Hematopoietic multipotent progenitor cell (in vitro differentiated cells): Measurements from ENCODE around the gene GH1. TPM values are rescaled to one million over a fixed set of nuclear protein-coding genes. Genes with fewer than 3 reads are reported as not detected.

Experiments used
- DNase-seq, 3 donors: peaks; one replicate each; pipeline ENCODE4 v3.0.0-alpha.2; 2011 to 2015; ENCODE audit warnings: low read depth in 2 of 3, low spot score in 2 of 3
- total RNA-seq: library from RNA; depleted of rRNA; stranded (reverse); fragments of >200 nt; gene quantifications from one replicate; pipeline ENCODE4 v1.2.3, GENCODE V29; 2012

The GH1 gene
- total RNA-seq, 1 donor = not detected

DNA sequence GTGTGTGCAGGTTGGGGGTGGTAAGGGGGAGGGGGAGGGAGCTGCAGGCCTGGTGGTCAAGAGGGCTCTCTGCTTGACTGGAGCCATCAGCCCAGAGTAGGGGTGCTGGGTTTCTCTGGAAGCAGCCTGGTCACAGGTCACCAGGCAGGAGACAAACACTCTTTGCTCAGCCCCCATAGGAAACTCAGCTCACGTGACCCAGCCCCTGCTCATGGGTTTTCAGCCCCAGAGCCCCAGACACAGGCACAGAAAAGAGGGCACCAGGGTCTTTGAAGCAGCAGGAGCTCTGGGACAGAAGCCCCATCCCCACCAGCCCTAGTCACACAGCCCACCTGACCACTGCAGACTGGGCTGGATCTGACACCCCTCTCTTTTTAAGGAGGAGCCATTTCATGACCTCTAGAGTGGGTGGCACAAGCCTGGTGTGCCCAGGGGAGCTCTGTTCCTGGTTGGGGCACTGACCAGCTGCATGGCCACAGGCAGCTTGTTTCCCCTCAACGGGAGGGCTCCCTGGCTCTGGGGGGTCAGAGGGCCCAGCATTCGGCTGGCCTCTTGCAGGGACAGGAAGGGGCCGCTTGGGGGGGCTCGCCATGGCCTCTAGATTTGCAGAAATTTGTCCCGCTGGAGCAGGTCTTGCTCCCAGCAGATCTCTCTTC is 27.3 kb upstream of the GH1 start:
- DNase-seq = no peak

- DNase-seq = no peak
These were observed 26.3 kb upstream of the GH1 start for GRCh38 chr17:63944736-63945499.

DNA sequence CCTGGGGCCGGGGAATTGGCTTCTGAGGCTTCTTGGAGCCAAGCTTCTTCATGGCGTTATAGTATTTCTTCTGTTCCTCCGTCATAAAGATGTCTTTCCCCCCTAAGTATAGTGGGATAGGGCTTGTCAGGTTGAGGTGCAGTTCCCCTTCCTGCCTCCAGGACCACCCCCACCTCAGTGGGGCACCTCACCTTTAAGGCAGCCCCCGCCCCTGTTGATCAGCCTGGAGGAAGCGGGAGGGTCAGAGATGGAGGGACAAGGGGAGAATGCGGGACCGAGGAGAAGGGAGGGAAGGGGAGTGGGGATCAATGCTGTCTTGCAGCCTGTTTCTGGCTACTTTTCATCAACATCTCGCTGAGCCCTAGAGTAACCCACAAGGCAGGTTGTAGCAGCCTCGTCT is 25.1 kb upstream of the GH1 start:
- no peak for DNase-seq

- no peak for DNase-seq
These were observed 23.8 kb upstream of the GH1 start for GRCh38 chr17:63942309-63942985.

GRCh38 chr17:63941751-63942150 is 23.1 kb upstream of the GH1 start:
- DNase-seq = no peak

GRCh38 chr17:63941162-63941561 is 22.5 kb upstream of the GH1 start:
- DNase-seq = no peak

DNA sequence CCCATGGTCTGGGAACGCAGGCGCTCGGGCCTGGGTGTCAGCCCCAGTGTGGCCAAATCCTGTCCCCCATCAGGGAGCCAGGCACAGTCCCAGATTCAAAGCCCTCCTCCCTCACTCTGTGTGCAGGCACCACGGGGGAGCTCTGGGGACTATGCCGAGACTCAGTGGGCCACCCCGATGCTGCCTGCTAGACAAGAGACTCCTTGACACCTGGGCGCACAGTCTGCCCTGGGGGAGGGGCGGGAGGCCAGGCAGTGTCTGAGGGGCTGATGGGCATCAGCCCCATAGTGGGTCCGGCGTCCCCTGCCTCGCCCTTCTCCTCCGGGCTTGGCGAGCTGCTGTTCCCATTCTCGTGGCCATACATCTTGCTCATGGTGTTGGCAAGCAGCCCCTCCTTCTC is 21.9 kb upstream of the GH1 start:
- no peak for DNase-seq

DNA sequence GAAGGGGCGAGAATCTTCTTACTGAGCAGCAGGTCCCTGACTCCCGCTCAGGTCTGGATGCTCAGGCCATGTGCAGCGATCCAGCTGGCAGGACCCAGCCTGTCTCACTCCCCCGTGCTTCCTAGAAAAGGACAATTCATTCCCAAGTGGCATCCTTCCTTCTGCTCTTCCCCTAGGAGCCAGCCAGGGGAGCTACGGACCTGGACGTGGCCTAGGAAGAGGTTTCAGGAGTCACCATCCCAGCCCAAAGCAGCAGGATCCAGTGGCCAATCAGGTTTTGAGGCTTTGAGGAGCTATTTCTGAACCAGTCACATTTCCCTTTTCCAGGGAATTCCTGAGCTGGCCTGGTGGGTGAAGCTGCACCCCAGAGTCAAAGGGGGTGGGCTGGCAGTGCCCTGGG is 21.2 kb upstream of the GH1 start:
- DNase-seq = no peak

DNA sequence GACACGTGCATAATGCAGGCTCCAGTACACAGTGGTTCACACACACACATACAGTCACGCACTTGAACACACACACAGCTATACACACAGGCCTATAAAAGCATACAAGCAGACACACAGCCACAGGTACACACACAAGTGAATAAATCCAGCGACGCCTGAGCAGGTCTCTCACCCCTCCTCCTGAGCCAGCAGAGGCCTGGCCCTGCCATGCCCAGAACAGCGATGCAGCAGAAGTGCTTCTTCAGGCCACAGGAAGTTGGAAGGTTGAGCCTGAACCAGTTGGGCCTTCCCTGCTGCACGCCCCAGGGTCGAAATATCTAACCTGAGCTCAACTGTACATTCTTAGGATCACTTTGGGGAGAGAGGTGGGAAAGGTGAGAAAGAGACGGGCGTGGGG is 20.8 kb upstream of the GH1 start:
- no peak for DNase-seq

GRCh38 chr17:63937920-63938319 is 19.3 kb upstream of the GH1 start:
- no peak for DNase-seq

GRCh38 chr17:63937319-63937718 is 18.7 kb upstream of the GH1 start:
- no peak for DNase-seq

- DNase-seq = no peak
These were observed 15.8 kb upstream of the GH1 start for GRCh38 chr17:63934183-63935112.

DNA sequence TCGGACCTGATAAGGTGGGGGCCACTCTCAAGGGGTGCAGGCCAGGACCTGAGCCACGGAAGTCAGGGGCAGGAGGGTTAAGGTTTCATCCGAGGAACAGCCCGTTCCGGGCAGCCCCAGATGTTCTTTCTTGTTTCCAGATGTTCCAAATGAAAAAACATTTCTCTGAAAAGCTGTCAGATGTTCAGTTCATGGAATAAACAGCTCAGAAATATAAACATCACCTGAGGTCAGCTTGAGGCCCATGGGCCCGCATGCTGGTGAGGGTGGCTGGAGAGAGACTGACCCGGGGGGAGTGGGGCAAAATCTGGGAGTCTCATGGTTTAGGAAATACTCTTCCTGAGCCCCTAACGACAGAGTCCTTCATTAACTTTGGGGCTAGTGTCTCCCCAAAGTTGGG is 15.0 kb upstream of the GH1 start:
- no peak for DNase-seq

GRCh38 chr17:63932721-63933120 is 14.1 kb upstream of the GH1 start:
- DNase-seq = no peak

- peak in 1 of 3 donors; percentile 48 for DNase-seq
These were observed 13.4 kb upstream of the GH1 start, which contains the start of gene CD79B for GRCh38 chr17:63931981-63932561. Gene CD79B (minus strand): TSS chr17:63932331. CDS start chr17:63932261, 70 bp downstream.

- DNase-seq = peak in 2 of 3 donors; percentile 62 to 64
These were observed 12.4 kb upstream of the GH1 start for GRCh38 chr17:63930951-63931575.

GRCh38 chr17:63929860-63930766 is 11.5 kb upstream of the GH1 start:
- no peak for DNase-seq

DNA sequence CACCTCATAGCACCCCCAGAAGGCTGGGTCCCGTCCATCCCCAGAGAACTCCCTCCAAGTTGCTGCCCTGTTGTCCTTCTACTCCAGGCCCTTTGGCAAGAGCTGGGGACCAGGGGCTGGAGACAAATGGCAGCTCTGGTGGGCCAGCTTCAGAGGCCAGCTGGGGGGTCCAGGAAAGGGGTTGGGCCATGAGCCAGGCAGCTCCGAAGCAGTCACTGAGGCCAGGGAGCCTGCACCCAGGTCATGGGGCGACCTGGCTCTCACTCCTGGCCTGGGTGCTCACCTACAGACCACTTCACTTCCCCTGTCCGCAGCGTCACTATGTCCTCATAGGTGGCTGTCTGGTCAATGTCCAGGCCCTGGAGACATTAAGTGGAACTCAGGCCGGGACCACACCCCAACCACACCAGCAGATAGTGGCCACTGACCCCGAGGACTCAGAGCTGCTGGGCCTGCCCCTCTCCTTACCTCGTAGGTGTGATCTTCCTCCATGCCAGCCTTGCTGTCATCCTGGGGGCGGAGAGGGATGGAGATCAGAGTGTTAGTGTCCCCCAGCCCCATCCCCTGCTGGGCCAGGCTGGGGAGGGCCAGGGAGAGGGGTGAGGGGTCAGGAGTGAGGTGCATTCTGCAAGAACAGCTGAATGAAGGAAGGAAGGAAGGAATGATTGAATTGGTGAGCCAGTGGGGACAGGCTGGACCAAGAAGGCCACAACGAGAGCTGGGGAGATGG is 10.5 kb upstream of the GH1 start:
- DNase-seq = no peak
